Stimulated activated naive CD8-positive, alpha-beta T cell treated with anti-CD3 and anti-CD28 coated beads, Interleukin-15, Interleukin-2, amounts not matched to agents 100 ng/mL and 50 ng/mL, for 24 hours (primary cell): Measurements from ENCODE around the gene POLRMT.
"Not testable (repeated sequence)": the region's sequence is repeated elsewhere in the genome, so short reads cannot be mapped to it uniquely, and the experiment has no call there.

Source experiments
- H3K27ac Mint-ChIP-seq: one replicate; pipeline ENCODE4 v1.8.0; 2021; ENCODE audit warnings: mild to moderate bottlenecking, mixed read lengths
- H3K27me3 Mint-ChIP-seq: one replicate; pipeline ENCODE4 v1.8.0; 2021; ENCODE audit warnings: mixed read lengths
- H3K36me3 Mint-ChIP-seq: one replicate; pipeline ENCODE4 v1.8.0; 2021; ENCODE audit warnings: low read depth, mixed read lengths
- H3K4me1 Mint-ChIP-seq: one replicate; pipeline ENCODE4 v1.8.0; 2021; ENCODE audit warnings: low read depth, mixed read lengths
- H3K4me3 Mint-ChIP-seq: one replicate; pipeline ENCODE4 v1.8.0; 2021; ENCODE audit warnings: mild to moderate bottlenecking, mixed read lengths
- H3K9me3 Mint-ChIP-seq: one replicate; pipeline ENCODE4 v1.8.0; 2021; ENCODE audit warnings: mixed read lengths

POLRMT gene

DNA sequence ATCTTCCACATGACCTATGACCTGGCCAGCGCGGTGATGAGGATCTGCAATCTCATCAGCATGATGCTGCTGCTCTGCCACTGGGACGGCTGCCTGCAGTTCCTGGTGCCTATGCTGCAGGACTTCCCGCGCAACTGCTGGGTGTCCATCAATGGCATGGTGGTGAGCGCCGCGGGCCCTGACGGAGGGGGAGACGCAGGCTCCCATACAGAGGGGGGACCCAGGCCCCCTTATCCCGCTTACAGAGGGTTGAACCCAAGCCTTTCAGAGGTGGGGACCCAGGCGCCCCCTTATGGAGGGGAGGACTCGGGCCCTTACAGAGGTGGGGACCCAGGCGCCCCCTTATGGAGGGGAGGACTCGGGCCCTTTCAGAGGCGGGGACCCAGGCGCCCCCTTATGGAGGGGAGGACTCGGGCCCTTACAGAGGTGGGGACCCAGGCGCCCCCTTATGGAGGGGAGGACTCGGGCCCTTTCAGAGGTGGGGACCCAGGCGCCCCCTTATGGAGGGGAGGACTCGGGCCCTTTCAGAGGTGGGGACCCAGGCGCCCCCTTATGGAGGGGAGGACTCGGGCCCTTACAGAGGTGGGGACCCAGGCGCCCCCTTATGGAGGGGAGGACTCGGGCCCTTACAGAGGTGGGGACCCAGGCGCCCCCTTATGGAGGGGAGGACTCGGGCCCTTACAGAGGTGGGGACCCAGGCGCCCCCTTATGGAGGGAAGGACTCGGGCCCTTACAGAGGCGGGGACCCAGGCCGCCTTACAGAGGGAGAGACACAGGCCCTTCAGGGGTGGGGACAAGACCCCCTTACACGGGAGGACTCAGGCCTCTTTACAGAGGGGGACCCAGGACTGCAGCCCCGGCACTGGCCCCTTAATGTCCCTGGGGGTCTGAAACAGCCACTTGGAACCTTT, 28.0 kb downstream of the POLRMT start:
- peak overlapping the region; percentile 45 for H3K27ac Mint-ChIP-seq
- not testable (repeated sequence) for H3K27me3 Mint-ChIP-seq, H3K36me3 Mint-ChIP-seq, H3K9me3 Mint-ChIP-seq, H3K4me1 Mint-ChIP-seq, H3K4me3 Mint-ChIP-seq

DNA sequence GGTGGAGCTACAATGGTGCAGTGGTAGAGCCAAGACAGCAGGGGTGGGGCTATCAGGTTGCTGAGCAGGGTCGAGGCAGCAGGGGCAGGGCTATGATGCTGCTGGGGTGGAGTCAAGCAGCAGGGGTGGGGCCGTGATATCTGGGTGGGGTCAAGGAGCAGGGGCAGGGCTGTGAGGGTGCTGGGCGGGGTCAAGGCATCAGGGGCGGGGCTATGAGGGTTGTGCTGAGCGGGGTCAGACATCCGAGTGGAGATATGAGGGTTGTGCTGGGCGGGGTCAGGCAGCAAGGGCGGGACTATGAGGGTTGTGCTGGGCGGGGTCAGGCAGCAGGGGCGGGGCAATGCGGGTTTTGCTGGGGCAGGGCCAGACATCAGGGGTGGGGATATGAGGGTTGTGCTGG, 29.0 kb downstream of the POLRMT start:
- no peak overlapping the region for H3K27ac Mint-ChIP-seq
- H3K9me3 Mint-ChIP-seq = no peaks in the 10 kb centered on the region
- H3K27me3 Mint-ChIP-seq = no peaks in the 10 kb centered on the region
- no peak overlapping the region for H3K4me3 Mint-ChIP-seq
- H3K4me1 Mint-ChIP-seq = no peaks in the 10 kb centered on the region
- no peaks in the 10 kb centered on the region for H3K36me3 Mint-ChIP-seq

DNA sequence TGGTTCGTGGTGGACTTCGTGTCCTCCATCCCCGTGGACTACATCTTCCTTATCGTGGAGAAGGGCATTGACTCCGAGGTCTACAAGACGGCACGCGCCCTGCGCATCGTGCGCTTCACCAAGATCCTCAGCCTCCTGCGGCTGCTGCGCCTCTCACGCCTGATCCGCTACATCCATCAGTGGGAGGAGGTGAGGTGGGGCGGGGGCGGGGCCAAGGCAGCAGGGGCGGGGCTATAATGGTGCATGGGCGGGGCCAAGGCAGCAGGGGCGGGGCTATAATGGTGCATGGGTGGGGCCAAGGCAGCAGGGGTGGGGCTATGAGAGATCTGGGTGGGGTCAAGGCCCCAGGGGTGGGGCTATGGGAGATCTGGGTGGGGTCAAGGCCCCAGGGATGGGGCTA, 29.6 kb downstream of the POLRMT start:
- H3K27me3 Mint-ChIP-seq, H3K27ac Mint-ChIP-seq, H3K9me3 Mint-ChIP-seq, H3K4me3 Mint-ChIP-seq, H3K4me1 Mint-ChIP-seq, H3K36me3 Mint-ChIP-seq: not testable (repeated sequence)

DNA sequence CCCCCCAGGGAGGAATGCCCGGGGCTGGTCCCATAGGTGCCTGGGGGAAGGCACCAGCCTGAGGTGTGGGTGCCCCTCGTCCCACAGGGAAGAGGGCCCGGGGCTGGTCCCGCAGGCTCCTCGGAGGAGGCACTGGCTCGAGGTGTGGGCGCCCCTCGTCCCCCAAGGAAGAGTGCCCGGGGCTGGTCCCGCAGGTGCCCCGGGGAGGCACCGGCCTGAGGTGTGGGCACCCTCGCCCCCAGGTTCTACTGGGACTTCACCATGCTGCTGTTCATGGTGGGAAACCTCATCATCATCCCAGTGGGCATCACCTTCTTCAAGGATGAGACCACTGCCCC, 30.1 kb downstream of the POLRMT start:
- H3K27ac Mint-ChIP-seq, H3K4me1 Mint-ChIP-seq, H3K36me3 Mint-ChIP-seq, H3K9me3 Mint-ChIP-seq, H3K4me3 Mint-ChIP-seq, H3K27me3 Mint-ChIP-seq: not testable (repeated sequence)

DNA sequence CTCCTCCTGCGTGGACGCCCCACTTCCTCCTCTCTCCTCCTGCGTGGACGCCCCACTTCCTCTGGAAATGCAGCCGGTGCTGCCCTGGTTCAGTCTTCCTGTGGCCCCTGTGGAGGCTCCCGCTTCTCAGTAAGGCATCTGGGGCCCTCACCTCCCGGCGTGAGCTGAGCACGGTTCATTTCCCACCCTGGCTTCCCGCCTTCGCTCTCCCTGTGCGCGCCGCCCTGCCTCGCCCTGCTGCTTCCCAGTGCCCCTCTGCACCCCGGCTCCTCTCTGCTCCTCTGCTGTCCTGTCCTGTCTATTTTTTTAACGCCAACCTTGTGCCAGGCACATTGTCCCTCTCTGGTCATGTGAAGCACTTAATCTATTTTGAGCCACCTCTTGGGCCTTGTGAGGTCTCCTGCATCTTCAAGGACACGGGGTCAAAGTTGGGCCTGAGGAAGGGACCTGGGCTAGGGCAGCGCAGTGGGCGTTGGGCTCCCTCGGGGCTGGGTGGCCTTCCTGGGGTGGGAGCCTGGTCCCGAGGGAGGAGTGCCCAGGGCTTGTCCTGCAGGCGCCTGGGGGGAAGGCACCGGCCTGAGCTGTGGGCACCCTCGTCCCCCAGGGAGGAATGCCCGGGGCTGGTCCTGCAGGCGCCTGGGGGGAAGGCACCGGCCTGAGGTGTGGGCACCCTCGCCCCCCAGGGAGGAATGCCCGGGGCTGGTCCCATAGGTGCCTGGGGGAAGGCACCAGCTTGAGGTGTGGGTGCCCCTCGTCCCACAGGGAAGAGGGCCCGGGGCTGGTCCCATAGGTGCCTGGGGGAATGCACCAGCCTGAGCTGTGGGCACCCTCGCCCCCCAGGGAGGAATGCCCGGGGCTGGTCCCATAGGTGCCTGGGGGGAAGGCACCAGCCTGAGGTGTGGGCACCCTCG, 30.7 kb downstream of the POLRMT start:
- no peak overlapping the region for H3K4me3 Mint-ChIP-seq
- H3K9me3 Mint-ChIP-seq = no peaks in the 10 kb centered on the region
- H3K27me3 Mint-ChIP-seq = no peaks in the 10 kb centered on the region
- no peaks in the 10 kb centered on the region for H3K4me1 Mint-ChIP-seq
- no peak overlapping the region for H3K27ac Mint-ChIP-seq
- H3K36me3 Mint-ChIP-seq = no peaks in the 10 kb centered on the region

DNA sequence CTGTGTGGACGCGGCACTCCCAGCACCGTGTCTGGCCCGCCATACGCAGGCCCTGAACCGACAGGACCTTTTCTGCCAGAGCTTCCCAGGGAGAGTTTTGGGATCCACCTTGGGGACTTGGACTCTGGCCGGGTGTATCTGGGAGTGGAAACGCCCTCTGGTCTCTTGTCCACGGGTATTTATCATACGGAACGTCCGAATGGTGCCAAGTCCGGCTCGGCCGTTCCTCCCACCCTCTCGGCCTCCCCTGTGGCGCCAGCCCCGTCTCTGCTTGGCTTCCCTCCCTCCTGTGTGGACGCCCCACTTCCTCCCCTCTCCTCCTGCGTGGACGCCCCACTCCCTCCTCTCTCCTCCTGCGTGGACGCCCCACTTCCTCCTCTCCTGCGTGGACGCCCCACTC, 31.5 kb downstream of the POLRMT start:
- Mint-ChIP-seq H3K4me3 (no peak overlapping the region), H3K27ac (no peak overlapping the region)

DNA sequence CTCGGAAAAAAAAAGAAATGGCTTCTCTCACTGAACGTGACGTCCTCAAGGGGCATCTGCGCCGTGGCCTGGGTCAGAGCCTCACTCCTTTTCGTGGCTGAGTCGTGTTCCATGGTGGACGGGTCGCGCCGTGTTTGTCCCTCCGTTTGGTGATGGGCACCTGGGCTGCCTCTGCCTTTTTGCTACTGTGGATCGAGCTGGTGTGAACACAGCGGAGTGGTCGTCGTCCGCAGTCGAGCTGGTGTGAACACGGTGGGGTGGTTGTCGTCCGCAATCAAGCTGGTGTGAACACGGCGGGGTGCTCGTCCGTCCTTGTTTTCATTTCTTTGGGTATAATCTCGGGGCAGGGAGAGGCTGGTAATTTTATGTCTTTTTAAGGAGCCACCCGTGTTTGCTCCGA, 32.0 kb downstream of the POLRMT start:
- Mint-ChIP-seq H3K27me3 (no peaks in the 10 kb centered on the region), H3K27ac (no peak overlapping the region), H3K36me3 (no peaks in the 10 kb centered on the region), H3K4me1 (no peaks in the 10 kb centered on the region), H3K4me3 (no peak overlapping the region), H3K9me3 (no peaks in the 10 kb centered on the region)

More for the DNA sequence above, 31.5 kb downstream of the POLRMT start:
- no peaks in the 10 kb centered on the region for H3K36me3 Mint-ChIP-seq
- H3K27me3 Mint-ChIP-seq = no peaks in the 10 kb centered on the region
- no peaks in the 10 kb centered on the region for H3K4me1 Mint-ChIP-seq
- H3K9me3 Mint-ChIP-seq = no peaks in the 10 kb centered on the region

DNA sequence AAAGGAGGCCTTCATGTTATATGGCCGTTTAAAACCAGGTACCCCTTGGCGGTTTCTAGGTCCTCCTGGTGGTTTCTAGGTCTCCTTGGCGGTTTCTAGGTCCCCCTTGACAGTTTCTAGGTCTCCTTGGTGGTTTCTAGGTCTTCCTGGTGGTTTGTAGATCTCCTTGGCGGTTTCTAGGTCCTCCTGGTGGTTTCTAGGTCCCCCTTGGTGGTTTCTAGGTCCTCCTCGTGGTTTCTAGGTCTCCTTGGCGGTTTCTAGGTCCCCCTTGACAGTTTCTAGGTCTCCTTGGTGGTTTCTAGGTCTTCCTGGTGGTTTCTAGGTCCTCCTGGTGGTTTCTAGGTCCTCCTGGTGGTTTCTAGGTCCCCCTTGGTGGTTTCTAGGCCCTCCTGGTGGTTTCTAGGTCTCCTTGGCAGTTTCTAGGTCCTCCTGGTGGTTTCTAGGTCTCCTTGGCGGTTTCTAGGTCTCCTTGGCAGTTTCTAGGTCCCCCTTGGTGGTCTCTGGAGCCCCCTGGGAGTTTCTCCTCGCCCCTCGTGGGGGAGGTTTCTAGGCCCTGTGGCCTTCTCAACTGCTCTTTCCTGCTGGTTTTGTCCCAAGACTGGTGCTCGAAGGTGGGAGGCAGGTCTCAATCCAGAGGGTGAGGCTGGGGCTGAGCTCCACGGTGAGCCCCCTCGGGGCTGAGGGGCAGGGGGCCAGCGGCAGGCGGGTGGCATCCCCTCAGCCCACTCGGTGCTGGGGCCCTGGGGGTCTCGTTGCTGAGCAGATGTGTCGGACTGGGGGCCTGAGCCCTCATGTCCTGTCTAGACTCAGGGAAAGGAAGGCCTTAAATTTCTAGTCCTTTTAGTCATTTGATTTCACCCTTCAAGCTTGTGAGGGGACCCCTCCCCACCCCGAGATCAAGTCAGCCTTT, 35.7 kb downstream of the POLRMT start:
- peaks cover 10% of the 10 kb centered on the region for H3K27me3 Mint-ChIP-seq
- H3K4me1 Mint-ChIP-seq = no peaks in the 10 kb centered on the region
- no peaks in the 10 kb centered on the region for H3K36me3 Mint-ChIP-seq
- H3K27ac Mint-ChIP-seq = no peak overlapping the region
- H3K4me3 Mint-ChIP-seq = no peak overlapping the region
- no peaks in the 10 kb centered on the region for H3K9me3 Mint-ChIP-seq

DNA sequence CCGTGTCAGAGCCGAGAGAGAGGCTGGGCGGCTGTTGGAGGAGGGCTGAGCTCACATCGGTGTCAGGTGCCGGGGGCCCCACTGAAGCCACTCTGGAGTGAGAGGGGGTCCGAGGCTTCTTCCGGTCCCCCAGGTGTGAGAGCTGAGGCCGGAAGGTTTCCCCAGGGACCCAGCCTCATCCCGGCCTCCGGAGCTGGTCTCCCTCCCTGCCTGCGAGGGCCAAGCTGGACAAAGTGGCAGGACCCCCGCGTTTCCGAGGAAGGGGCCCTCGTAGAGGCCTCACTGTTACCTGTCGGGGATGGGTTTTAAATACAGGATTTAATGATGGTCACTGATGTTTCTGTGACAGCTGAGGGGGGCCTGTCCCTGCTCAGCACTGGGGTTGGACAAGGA, 37.1 kb downstream of the POLRMT start:
- H3K4me3 Mint-ChIP-seq = no peak overlapping the region
- H3K9me3 Mint-ChIP-seq = no peaks in the 10 kb centered on the region
- no peaks in the 10 kb centered on the region for H3K4me1 Mint-ChIP-seq
- H3K36me3 Mint-ChIP-seq = no peaks in the 10 kb centered on the region
- no peak overlapping the region for H3K27ac Mint-ChIP-seq
- H3K27me3 Mint-ChIP-seq = peaks cover 11% of the 10 kb centered on the region

DNA sequence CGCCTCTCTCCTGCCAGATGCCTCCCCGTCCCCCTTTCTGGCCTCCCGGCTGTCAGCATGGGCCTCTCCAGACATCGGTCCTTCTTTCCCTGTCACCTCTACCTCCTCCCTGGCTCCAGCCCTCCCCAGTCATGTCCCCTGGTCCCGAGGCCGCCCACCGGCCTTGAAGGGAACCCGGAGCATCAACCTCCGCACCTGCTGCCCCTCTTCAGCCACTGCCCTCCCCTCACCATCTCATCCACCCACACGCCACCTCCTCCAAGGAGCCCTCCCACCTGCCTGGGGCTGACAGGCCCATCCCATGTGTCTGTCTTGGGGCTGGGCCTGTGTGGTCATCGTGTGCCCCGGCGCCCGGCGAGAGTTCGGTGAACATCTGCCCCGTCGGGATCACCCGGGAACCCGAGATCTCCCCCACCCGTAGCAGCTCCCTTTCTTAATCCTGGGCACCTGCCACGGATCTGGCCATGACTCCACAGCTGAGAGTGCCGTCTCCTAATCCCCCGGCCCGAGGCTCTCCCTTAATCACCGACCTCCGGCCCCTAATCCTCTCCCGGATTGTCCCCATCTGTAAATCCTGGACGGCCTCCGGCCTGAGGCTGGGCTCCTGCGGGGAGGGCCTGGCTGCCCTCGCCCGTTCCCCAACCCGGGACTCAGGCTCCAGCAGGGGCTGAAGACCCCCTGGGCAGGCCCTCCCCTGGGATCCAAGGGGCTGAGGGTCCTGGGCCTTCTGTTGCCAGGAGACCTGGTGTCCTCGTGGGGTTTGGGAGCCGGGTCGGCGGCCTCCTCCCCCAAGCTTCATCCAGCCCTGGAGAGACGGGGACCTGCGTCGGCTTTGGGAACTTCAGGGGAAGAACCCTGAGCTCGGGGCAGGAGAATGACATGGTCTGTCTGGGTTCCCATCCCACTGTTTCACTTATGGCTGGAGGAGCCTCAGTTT, 37.7 kb downstream of the POLRMT start:
- peaks cover 14% of the 10 kb centered on the region for H3K27me3 Mint-ChIP-seq
- no peaks in the 10 kb centered on the region for H3K4me1 Mint-ChIP-seq
- no peak overlapping the region for H3K4me3 Mint-ChIP-seq
- H3K36me3 Mint-ChIP-seq = no peaks in the 10 kb centered on the region
- H3K9me3 Mint-ChIP-seq = no peaks in the 10 kb centered on the region
- H3K27ac Mint-ChIP-seq = no peak overlapping the region

DNA sequence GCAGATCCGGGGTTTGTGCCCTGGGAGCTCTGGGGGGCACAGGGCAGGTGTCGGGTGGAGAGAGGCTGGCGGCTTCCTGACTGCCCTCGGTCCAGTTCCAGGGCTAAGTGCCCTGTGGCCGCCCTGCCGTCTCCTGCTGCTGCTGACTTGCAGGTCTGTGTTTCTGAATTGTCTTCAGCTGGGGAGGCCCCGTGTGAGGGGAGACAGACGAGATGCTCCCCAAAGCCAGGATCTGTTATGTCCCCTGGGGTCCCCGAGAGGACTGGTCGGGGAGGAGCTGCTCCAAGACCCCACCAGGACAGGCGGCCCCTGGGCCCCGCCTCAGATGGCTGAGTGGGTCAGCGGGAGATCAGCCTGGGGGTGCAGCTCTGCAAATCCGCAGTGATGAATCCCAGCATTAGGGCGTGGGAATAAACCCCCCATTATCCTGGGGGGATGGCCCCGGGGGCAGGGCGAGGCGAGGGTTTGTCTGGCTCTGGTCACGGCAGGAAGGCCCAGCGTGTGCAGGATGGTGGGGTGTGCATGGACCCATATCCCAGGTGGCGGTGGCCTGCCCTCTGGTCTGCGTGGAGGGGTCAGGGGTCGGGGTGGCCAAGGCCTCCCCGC, 39.0 kb downstream of the POLRMT start:
- Mint-ChIP-seq H3K27me3 (peaks cover 14% of the 10 kb centered on the region), H3K27ac (no peak overlapping the region), H3K9me3 (no peaks in the 10 kb centered on the region), H3K4me1 (no peaks in the 10 kb centered on the region), H3K36me3 (no peaks in the 10 kb centered on the region), H3K4me3 (no peak overlapping the region)

DNA sequence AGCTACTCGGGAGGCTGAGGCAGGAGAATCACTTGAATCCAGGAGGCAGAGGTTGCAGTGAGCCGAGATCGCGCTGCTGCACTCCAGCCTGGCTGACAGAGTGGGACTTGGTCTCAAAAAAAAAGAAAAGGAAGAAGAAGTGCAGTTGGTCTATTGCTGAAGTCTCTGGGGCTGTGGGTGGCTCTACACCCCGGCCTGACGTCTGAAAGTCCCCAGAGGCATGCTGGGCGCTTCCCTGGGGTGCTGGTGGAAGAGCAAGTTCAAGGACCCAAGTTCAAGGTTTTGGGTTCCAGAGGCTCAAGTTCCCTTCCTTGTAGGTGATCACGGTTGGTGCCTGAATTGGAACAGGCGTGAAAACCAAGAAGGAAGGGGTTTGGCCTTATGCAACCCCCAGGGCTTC, 39.8 kb downstream of the POLRMT start:
- Mint-ChIP-seq H3K4me1 (no peaks in the 10 kb centered on the region), H3K36me3 (no peaks in the 10 kb centered on the region), H3K4me3 (no peak overlapping the region), H3K27me3 (peaks cover 14% of the 10 kb centered on the region), H3K27ac (no peak overlapping the region), H3K9me3 (no peaks in the 10 kb centered on the region)

DNA sequence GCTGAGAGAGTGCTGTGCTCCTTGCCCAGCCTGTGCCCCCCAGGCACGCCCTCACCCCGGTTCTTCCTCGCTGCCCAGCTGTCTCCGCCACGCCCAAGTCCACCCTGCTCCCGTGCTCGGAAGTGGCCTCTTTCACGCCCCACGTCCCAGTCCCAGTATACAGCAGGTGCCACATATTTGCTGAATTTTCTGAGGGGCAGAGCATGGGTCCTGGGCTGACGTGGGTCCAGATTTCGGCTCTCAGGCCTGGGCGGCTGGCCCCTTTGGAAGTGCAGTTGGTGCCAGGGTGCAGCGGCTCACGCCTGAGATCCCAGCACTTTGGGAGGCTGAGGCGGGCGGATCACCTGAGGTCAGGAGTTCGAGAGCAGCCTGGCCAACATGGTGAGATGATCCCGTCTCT, 40.3 kb downstream of the POLRMT start:
- H3K27ac Mint-ChIP-seq = no peak overlapping the region
- no peaks in the 10 kb centered on the region for H3K4me1 Mint-ChIP-seq
- H3K36me3 Mint-ChIP-seq = no peaks in the 10 kb centered on the region
- no peak overlapping the region for H3K4me3 Mint-ChIP-seq
- H3K9me3 Mint-ChIP-seq = no peaks in the 10 kb centered on the region
- H3K27me3 Mint-ChIP-seq = peaks cover 15% of the 10 kb centered on the region

DNA sequence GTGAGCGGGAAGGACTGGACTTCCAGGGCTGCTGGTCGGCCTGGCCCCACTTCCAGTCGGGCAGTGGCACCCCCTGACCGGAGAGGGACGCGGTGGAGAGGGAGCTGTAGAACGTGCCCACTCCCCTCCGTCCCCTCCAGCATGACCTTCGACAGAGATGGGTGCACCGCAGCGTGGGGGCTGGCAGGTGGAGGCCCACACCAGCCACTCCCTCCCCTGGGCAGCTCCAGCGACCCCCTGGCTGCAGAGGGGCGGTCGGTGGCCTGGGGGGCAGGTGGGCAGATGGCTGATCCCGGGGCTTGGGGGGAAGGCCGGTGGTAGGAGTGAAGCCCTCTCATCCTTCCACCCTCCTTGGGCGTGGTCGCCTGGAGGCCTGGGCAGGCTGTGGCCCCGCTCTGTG, 41.2 kb downstream of the POLRMT start:
- Mint-ChIP-seq H3K9me3 (no peaks in the 10 kb centered on the region), H3K27me3 (peaks cover 17% of the 10 kb centered on the region), H3K36me3 (no peaks in the 10 kb centered on the region), H3K4me3 (no peak overlapping the region), H3K4me1 (no peaks in the 10 kb centered on the region), H3K27ac (no peak overlapping the region)
